ENCODE results near the gene PRSS2.
"Not testable (repeated sequence)": the region's sequence is repeated elsewhere in the genome, so short reads cannot be mapped to it uniquely, and the experiment has no call there.

The PRSS2 gene

DNA sequence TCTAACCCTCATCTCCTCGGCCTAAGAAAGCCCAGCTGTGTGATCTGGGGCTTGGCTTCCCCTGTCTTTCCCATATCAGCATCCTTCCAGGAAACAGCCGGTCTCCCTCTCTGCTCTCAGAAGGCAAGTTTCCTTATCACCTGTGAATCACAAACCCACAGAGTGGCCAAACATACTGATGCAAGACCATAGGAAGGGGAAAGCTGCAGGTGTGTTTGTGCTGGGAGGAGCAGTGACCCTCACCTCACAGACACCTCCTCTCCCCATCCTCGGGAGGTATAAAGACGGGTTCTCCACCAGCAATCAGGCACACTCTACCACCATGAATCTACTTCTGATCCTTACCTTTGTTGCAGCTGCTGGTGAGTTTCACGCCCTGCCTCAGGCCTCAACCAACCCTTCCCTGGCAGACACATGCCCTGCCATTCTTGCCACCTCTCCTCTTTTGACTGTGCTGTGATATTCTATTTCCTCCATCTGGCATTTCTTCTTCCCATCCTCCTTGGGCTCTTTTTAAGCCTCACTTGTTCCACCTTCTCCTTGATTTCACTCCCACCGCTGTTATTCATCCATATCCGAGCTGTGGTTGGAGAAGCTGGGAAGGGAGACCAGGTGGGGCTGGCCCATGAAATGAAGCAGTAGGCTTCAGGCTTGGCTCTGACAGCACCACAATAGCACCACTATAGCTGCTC lies at the start of gene PRSS2:
TSS of gene PRSS2 (plus strand) at position 310 of the 692 bp plus-strand sequence. CDS start at position 323, 13 bp downstream.
- no peak for DNase-seq (ENCODE audit: low read depth)

DNA sequence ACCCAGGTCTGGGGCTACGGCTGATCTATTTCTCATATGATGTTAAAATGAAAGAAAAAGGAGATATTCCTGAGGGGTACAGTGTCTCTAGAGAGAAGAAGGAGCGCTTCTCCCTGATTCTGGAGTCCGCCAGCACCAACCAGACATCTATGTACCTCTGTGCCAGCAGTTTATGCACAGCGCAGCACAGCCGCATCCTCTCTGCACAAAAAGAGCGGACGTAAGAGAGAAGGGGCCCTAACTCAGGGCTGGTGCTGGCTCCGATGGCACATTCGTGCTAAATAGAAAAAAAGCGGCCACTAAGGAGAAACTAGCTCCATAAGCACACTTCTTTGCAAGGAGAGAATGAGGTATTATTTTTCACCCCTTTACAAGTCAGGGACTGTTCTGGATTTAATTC lies 49.8 kb upstream of the PRSS2 start:
- no peak for DNase-seq (ENCODE audit: low read depth)

DNA sequence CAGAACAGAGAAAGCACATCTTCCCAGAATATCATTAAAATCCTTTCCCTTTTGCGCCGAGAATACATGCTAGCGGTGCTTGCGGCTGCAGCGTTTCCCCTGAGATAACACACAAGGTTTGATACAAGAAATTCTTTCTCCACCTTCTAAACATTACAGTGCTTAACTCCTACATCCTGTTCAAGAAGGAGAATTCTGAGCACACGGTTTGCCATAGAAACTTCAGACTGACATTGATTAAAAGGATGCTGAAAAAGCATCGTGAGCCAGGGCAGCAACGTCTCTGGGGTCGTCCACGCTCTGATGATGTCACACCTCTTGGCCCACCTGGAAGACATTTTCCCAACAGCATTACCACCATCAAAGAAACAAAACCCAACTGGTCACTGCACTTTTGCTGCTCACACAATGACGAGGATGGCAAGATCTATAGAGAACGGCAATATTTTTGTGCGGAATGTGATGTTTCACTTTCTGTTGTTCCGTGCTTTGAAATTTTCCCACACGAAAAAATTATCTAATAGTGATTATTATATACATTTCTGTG lies 48.4 kb upstream of the PRSS2 start:
- DNase-seq (ENCODE audit: low read depth): no peak

DNA sequence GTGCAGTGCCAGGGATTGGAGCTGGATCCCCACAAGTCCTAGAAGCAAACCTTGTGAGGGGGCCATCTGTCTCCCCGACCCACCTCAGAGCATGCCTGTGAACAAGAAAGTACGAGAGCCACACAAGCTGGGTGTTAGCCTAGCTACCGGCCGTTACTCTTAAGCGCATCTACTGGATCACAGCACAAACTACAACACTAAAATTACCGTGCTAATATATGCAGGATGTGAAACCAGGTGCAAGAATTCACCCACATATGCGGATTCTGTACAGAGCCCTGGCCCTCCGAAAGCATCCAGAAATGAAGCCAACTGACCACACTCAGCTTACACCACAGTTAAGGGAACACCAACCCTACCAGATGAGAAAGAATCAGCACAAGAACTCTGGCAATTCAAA lies 37.5 kb upstream of the PRSS2 start:
- DNase-seq (ENCODE audit: low read depth): no peak

DNA sequence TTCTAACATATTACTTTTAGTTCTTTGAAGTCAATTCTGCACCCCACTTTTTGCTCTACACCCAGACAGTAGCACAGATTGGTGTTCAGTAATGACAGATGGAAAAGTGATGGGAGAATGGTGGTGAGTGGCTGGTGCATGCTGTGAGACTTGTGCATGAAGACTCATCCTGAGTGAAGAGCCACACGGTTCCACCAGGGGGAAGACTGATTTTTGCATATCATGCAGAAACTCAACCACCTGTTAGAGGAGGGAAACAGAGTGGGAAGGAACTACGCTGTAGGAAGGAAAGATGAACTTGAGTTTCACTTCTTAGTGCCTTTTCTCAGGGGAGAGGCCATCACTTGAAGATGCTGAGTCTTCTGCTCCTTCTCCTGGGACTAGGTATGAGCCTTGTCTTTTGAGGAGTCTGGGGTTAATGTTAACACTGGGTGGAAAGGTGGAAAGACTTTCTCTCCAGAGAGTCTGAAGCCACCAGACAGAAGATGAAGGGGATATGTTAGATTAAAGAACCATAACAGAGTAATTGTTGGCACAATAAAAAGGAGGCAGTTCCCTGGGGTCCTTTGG lies 30.8 kb upstream of the PRSS2 start:
- no peak for DNase-seq (ENCODE audit: low read depth)

DNA sequence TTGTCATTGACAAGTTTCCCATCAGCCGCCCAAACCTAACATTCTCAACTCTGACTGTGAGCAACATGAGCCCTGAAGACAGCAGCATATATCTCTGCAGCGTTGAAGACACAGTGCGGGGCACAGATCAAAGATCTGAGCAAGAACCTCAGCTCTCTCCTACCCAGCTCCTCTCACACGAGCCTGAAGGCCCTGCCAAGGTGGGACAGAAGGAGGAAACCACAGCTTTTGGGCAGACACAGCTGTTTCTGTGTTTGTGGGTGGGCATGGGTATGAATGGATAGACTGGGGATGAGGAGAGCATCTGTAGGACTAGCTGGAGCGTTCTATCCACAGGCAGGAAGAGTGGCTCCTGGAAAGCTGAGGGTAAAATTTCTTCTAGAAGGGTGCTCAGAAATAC lies 30.0 kb upstream of the PRSS2 start:
- no peak for DNase-seq (ENCODE audit: low read depth)

DNA sequence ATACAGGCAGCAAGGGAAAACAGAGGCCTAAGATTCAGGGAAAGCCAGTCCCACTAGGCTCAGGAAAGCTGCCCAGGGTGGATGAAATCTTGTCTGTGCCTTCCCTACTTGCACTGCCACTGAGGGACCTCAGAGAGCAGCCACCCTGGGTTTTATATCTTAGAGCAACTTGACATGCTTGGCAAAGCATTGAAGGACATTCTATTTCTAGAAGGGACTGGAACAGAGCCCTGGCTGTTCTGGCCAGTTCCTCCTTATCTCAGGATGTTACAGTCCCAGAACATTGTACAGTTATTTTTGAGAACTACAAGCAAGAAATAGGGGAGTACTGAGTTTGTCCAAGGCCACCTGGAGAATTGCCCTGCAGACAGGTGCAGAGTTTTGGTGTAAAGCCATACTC lies 28.8 kb upstream of the PRSS2 start:
- DNase-seq (ENCODE audit: low read depth): not testable (repeated sequence)

DNA sequence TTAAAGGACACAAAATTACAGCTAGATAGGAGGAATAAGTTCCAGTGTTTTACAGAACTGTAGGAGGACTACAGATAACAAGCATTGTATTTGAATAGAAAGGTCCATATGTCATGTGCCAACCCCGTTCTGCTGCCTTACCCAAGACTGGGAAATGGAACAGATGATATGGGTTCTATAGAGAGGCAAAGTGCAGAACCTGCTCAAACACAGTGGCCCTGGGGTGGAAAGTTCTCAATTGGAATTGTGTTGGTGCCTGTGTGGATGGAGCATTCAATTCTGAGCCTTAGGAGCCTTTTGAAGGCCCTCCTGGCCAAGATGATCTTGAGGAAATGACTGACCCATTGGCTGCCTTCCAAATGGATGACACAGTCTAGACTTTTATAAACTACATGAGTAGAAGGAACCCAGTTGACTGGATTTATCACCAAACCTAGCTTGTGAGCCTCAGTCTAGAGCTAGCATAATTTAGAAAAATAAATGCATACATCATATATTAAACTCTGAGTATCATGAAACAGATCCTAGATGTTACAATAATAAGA lies 25.6 kb upstream of the PRSS2 start:
- DNase-seq (ENCODE audit: low read depth): no peak

DNA sequence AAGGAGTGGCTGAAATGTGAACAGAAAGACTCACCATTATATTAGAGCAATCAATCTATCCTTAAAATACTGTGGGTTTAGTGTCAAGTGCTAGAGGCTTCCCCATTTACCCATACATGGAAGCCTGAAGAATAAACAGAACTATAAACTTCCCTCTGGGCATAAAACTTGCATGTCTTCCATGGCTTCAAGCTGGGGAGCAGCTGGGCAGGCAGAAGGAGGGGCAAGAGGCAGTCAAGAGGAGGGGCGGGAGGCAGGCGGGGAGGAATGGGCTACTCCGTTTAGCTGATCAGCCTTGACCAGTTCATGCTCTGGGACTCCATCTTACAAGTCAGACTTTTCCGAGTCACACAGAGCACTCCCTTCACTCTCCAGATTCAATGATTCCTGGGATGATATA lies 25.0 kb upstream of the PRSS2 start:
- no peak for DNase-seq (ENCODE audit: low read depth)

DNA sequence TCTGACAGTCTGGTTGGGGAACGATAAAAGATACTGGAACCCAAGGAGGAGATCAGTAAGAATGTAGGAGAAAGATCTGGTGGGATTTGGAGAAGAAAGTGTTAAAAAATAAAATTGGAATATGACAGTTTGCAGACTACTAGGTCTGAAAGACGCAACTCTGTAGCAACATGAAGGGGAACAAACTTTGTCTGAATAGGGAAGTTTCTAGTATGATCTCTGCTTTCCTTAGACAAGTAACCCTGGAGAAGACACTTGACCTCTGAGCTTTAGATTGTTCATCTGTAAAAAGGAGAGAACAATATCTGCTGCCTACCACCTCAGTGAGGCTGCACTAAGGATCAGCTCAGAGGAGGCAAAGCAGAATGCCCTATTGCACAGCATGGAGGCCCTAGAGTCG lies 24.5 kb upstream of the PRSS2 start:
- DNase-seq (ENCODE audit: low read depth): no peak

DNA sequence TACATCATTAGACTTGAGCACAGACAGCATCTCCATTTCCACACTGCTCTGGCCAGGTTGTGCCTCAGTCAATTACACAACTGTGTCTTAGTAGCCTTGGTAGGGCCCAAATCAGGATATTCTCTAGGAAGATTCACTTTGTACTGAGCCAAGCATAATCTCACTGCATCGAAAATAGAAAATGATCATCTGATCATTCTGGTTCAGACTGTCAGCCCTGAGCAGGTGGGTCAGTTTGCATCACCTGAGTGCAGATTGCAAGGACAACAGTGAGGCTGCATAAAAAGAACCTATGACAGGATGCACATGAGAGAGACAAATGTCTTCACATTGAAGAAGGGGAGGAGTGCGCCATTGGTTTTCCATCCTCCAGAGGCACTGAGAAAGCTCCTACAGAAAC lies 22.4 kb upstream of the PRSS2 start:
- DNase-seq (ENCODE audit: low read depth): not testable (repeated sequence)

DNA sequence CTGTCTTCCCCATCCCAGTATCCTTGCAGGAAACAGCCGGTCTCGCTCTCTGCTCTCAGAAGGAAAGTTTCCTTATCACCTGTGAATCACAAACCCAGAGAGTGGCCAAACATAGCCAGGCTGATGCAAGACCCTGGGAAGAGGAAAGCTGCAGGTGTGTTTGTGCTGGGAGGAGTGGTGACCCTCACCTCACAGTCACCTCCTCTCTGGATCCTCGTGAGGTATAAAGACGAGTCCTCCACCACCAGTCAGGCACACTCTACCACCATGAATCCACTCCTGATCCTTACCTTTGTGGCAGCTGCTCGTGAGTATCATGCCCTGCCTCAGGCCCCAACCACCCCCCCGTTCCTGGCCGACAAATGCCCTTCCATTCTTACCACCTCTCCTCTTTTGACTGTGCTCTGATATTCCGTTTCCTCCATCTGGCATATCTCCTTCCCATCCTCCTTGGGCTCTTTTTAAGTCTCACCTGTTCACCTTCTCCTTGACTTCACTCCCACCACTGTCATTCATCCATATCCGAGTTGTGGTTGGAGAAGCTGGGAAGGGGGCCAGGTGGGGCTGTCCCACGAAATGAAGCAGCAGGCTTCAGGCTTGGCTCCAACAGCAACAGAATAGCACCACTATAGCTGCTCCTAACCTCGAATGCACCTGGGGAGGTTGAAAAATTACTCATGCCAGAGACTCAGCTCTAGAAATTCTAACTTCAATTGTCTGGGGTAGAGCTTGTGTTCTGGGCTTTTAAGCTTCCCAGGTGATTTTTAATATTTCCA lies 21.4 kb upstream of the PRSS2 start, which contains the start of gene PRSS1:
TSS of gene PRSS1 (plus strand) at position 255 of the 776 bp plus-strand sequence. CDS start at position 268, 13 bp downstream.
- DNase-seq (ENCODE audit: low read depth): no peak

DNA sequence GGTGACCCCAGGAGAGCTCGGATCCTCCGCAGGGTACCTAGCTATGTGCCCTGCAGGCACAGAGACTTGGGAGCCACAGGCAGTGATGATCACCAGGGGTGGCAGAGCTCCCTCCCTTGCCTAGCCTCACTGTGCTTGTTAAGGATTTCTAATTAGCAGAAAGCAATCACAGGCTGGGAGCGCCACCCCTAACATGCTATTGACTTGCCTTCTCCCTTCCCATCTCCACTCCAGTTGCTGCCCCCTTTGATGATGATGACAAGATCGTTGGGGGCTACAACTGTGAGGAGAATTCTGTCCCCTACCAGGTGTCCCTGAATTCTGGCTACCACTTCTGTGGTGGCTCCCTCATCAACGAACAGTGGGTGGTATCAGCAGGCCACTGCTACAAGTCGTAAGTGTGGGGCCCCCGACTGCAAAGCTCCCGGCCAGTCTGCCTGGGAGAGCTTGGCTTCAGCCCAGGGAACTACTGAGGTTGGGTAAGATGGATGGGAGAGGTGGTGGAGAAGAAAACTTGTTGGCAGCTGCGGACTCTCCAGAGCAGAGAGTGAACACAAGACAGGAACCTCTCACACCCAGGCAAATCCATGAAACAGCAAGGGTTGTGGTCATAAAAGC lies 20.3 kb upstream of the PRSS2 start:
- DNase-seq (ENCODE audit: low read depth): no peak

DNA sequence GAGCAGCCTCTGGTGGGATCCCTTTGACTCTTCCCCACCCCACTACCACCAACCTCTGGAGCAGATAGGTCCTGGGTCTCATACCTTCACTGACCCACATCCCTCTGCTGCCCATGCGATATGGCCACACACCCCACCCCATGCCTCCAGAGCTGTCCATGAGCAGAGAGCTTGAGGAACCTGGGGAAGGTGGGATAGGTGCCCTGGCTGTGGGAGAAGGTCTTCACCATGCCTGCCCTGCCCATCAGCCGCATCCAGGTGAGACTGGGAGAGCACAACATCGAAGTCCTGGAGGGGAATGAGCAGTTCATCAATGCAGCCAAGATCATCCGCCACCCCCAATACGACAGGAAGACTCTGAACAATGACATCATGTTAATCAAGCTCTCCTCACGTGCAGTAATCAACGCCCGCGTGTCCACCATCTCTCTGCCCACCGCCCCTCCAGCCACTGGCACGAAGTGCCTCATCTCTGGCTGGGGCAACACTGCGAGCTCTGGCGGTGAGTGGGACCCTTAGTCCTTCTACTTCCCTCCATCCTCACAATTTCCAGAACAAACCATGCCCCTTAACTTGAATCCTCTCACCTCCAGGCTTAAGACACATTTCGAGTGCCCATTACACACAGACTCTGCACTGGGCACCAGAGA lies 19.1 kb upstream of the PRSS2 start:
- DNase-seq (ENCODE audit: low read depth): not testable (repeated sequence)

DNA sequence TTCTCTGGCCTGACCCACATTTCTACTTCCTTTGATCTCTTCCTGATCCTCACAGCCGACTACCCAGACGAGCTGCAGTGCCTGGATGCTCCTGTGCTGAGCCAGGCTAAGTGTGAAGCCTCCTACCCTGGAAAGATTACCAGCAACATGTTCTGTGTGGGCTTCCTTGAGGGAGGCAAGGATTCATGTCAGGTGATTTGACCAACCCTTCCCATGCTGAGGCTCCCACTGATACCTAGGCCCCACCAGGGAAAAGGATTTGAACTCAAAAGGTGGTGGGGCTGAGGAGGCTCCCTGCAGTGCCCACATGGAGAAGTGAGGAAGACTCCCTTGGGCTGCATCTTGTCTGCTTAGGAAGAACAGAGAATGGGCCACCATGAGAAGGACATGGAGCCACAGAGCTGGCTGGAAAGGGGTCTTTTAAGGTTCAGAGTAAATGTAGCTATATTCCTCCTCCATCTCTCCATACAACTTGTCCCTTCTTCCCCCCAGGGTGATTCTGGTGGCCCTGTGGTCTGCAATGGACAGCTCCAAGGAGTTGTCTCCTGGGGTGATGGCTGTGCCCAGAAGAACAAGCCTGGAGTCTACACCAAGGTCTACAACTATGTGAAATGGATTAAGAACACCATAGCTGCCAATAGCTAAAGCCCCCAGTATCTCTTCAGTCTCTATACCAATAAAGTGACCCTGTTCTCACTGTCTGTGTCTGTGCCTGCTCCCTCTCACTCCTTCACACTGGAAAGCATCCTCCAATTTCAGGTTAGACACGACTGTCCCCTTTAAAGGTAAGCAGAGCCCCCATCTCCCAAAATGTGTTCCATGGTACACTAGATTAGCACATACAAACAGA lies 18.2 kb upstream of the PRSS2 start:
- DNase-seq (ENCODE audit: low read depth): no peak

DNA sequence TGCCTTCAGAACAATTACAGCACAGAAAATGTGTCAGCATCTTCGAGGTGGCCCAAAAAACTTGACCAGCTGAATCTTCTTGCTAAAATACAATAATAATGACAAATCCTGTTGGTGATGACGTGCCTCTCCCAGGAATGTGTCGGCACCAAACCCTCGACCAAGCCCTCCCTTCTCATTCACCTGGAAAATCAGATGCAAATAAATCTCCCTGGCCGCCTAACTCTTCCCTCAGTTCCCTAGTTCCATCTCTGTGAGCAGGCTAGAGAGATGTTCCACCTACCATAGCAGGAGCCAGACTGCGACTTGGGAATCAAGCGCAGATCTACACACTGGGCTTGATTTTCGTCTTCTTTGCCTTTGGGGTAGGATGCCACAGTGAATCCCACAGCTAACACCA lies 17.4 kb upstream of the PRSS2 start:
- DNase-seq (ENCODE audit: low read depth): no peak

DNA sequence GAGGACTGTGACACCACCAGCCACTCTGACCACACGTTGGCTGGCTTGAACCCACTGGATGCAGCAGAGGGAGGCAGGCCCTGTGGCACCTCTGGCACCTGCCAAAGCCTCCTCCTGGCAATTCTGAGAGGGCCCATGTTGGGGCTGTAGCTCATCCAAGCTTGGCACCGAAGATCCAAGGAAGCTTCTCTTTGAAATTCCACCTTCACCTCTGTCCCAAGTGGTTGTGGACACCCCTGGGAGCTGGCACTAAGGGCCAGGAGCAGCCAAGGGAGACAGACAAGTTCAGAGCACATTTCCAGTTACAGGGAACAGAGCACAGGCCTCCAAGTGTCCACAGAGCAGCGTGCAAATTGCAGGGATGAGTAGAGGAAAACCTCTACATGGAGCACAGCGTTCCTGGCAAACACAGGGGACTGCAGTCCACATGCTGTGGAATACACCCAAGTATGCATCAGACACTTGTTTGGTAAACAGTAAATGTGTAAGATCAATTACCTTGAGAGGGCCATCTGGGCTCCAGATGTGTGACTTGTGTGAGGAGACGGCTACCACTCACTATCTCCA lies 16.8 kb upstream of the PRSS2 start:
- not testable (repeated sequence) for DNase-seq (ENCODE audit: low read depth)

DNA sequence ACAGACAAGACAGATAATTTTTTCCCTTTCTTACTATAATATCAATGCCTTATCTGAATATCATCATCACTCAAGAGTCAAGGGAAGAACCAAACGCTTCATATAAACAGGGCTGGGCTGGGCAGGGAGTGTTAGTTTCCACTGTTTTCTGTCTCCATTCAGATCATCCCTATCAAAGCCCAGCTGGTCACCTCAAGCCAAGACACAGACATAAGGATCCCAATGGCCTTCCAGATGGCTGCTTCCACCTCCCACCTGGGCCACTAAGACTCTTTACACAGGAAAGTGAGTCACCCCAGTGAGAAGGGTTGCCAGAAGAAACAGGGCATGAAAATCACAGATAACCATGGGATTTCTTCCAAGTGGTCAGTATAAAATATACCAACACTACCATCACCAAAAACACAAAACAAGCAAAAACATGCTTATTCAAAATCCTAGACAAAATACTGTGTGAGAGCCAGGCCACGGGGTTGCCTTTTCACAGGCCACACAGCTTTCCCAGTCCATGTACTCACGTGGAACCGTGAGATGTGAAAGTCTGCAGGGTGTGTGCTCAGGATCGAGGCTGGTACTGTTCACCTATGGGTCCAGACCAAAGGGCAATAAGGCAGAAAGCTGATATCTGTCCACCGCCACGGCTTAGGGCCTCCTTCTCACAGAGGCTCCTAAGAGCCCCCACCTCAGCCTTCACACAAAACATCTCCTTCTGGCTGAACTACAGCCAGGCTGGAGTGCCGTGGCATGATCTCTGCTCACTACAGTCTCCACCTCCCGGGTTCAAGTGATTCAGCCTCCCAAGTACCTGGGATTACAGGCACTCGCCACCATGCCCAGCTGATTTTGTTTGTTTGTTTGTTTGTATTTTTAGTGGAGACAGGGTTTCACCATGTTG lies 15.8 kb upstream of the PRSS2 start:
- no peak for DNase-seq (ENCODE audit: low read depth)

DNA sequence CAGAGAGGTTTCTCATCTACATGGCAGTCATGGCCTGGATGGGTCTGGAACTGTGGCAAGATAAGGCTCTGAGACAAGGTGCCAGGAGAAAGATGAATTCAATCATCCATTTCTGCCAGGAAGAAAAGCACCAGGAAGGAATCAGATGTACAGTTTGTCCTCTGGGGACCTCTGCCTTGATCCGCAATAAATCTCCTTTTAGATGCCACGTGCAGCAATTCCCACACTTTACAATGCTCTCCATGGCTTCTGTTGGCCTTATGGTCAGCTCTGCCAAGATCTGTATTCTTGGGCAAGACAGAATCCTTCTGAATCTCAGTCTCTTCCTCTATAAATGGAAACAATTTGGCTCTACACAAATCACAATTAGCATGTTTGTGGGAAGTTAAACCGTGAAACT lies 12.5 kb upstream of the PRSS2 start:
- not testable (repeated sequence) for DNase-seq (ENCODE audit: low read depth)

All from T-helper 22 cell (primary cell).